GM18519 (cell line): ENCODE results near the gene MFRP.
"Not testable (repeated sequence)": the region's sequence is repeated elsewhere in the genome, so short reads cannot be mapped to it uniquely, and the experiment has no call there.

ENCODE experiments used
- ATAC-seq: cut with Tn5 transposase; IDR thresholded peaks from one replicate; pipeline ENCODE4 v1.9.1; 2021; ENCODE audit warnings: mild to moderate bottlenecking, moderate library complexity; ENCODE audit not compliant: unreplicated experiment, low FRiP score

Gene MFRP

DNA sequence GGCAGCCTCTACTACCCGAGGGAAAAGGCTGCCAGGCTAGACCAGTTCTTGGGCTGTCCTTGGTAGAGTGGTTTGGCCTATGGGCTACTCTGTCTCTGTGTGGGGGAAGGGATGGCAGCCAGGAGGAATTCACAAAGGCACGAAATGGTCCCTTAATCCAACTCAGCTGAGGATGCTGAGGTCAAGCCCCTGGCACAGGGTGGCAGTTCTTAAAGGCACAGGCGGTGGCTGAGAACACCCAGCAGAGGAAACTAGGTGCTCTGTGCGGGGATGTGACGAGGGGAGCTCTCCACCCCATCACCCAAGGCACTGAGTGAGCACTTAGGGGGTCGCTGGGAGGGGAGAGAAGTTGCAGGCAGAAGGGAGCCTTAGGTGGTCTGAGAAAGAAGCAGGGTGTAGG, at the start of gene MFRP:
TSS of gene MFRP (minus strand) at position 101 of the 400 bp plus-strand sequence. CDS start 192 bp downstream, outside the sequence.
- no peak for ATAC-seq

DNA sequence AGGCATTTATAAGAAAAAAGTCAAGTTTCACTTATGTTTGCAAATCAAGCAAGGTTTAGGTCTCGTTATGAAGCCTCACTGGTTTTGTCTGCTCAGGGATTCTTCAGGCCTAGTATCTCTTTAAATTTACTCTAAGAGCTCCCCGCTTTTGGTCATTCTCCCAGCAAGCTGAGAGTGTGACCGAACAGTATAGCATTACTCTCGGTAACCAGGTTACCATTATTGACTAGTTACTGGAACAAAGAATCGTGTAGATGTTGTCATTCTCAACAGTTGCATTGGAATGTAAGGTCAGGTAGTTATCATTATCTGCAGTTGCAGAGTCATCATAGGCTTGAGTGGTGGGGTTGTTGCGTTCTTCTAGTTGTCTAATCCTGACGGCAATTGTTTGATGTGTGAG, 44.8 kb upstream of the MFRP start:
- ATAC-seq, result no peak

DNA sequence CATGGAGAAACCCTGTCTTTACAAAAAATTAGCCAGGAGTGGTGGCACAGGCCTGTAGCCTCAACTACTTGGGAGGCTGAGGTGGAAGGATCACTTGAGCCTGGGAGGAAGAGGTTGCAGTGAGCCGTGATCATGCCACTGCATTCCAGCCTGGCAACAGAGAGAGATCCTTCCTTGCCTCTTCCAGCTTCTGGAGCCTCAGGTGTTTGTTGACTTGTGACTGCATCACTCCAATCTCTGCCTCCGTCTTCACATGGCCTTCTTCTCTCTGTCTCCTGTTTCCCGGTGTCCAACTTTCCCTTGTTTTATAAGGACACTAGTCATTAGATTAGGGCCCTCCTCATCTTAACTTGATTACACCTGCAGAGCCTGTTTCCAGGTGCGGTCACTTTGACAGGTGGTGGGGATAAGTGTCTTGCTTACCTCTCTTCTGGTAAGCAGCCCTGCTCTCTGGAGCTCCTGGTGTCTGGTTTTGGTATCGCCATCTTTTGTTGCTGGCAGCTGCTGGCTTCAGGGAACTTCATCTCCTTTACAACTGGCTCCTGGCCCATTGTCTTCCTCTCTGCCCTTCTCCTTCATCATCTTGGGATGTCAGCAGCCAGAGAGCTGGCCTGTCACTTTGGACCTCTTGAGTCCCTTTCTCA, 43.2 kb upstream of the MFRP start:
- ATAC-seq, result no peak

DNA sequence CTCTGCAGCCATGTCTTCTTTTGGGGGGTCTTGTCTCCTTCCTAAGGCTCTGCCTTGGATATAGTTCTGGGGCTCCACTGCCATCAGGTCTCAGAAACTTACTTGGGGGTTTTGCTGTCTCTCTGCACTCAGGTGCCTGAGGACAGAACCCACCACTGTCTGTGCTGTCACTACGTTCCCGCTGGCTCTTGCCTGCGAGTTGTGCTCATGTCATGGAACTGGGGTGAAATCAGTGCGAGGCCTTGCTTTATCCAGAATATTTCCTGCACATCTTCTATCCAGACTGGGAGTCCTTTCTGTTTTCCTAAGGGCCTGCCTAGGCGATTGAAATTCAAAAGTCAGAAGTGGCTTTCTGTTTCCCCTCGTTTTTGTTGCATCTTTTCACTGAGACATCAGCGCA, 41.6 kb upstream of the MFRP start:
- no peak for ATAC-seq

DNA sequence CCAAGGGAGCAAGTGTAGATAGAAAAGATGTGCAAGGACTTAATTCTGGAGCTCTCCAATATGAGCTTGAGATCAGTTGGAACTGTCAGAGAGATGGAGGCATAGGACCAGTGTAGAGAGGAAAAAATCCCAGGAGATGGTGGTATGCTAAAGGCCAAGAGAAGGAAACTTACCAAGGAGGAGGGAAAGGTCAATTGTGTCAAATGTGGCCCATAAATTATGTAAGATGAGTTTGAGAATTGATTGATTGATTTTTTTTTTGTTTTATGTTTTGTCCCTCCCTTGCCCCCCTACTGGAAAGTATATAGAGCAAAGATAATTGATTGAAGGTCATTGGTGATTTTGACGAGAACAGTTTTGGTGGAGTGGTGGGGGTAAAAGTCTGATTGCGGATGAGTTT, 37.8 kb upstream of the MFRP start:
- no peak for ATAC-seq

DNA sequence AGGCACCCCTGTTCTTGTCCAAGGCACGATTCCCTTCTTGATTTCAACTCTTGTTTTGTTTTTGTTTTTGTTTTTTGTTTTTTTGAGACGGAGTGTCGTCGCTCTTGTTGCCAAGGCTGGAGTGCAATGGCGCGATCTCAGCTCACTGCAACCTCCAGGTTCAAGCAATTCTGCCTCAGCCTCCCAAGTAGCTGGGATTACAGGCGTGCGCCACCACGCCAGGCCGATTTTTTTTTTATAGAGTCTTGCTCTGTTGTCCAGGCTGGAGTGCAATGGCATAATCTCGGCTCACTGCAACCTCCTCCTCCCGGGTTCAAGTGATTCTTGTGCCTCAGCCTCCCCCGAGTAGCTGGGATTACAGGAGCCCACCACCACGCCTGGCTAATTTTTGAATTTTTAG, 36.0 kb upstream of the MFRP start:
- ATAC-seq, result not testable (repeated sequence)

DNA sequence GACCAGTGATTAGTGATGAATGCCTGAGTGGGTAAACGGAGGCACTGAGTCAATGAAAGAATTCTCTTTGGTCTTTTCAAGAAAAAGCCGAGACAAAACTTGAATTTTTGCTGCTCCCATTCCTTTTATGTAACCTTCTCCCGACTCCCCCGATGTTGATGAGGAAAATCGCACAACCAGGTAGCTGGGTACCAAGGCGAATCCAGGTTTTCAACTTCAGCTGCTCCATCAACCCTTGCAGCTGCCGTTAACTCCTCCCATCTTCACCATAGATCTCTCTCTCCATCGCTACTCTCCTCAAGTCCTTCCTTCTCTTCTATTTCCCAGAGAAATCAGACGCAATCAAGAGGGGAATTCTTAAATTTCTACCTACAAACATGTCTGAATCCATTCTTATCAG, 35.6 kb upstream of the MFRP start:
- ATAC-seq, result no peak

DNA sequence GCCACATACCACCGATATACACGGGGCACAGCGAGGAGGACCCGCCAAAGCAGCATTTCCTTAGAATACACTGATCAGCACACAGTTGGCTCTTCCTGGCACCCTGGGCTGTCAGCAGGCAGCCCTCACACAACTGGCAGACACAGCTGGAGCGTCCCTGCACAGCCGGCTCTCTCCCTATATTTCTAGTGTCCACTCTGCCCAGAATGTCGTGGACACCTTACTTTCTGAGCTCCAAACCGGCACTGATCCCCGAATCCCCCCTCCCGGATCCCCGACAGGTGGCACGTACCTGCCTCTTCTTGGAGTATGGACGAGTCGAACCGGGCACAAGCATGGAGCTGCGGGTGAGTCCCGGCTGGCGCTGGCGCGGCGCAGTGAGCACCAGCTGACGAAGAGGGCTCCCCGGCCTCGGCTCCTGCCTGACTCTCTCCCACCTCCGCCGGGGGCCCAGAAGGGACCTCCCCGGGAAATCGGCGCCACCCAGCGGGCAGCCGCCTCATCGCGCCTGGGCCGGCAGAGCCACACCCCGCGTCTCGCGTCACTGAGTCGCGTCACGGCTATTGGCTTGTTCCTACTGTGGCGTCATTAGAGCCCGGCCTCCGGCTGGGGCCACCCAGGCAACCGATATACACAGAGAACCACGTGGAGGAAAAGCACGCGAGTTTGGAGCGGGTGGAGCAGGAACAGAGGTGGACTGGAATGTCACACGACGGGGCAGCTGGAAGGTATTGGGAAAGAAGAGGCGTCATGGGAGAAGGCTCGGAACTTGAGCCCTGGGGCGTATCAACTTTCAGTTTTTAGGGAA, 34.9 kb upstream of the MFRP start, which contains the start of gene USP2:
TSS of gene USP2 (minus strand) at position 510 of the 808 bp plus-strand sequence. CDS start 8,210 bp downstream, outside the sequence.
- ATAC-seq, result peak; percentile 95

DNA sequence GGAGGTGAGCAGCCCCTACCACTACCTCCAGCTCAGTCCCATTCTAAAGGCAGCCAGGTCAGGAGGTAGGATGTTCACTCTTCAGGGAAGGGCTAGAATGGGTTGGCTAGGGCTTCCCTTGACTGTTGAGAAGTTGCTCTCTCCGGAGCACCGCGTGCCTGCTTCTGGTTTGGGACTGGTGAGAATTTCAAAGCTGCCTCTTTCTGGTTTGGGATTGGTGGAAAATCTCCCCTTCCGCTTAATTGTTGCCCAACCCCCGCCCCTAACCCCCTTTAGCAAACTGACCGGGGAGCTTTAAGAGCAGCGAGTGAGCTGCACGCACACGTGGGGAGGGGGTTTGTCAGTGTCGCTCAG, 34.3 kb upstream of the MFRP start:
- no peak for ATAC-seq

DNA sequence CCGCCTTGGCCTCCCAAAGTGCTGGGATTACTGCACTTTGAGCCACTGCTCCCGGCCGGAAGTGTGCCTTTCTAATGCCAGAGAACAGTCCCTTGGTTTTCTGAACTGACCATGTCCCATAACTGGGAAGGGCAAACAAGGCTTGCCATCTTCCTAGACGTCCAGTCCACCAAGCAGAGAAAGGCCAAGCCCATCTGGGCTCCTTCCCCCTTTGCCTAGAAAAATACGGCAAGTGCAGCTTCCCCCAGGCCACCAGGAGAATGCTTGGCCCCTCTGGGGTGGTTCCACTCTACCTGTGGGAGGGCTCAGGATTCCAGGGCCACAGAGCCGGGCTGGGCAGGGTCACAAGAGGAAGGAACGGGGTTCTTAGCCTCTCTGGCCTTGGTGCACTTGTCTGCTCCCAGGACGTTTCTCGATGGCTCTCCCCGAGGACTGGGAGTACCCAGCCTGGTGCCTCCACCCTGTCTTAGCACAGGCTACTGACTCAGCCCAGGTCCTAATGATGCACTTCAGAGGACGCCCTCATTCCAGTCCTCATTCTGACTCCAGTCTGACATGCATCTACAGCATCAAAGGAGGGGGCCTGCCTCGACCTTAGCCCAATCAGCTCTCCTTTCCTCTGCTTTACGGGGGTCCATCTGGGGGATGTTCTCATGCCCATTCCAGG, 33.8 kb upstream of the MFRP start:
- no peak for ATAC-seq

DNA sequence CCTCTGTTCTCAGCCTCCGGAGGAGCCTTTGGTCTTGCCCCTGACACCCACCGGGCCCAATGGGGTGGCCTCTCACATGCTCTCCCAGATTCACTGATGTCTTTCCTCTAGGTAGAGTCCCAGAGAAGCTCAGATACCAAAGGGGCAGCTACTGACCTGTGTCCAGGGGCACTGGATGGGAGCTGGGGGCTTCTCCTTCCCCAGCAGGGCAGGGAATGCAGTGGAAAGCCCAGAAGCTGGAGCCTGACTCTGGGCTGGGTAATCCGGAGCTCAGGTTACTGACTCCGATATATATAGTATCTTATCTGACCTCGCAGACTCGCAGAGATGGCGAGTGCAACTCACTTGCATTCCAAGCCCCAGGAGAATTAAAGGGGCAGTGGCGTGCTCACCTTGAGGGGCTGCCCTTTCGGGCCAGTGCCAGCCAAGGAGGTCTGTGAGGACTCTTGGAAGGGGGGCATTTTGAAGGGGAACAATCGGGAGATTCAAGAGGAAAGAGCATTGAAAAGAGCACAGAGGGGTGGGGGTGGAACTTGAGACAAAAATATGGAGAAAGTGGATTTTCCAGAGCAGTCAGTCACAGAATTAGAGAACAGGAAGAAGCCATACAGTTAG, 32.5 kb upstream of the MFRP start:
- ATAC-seq, result no peak

DNA sequence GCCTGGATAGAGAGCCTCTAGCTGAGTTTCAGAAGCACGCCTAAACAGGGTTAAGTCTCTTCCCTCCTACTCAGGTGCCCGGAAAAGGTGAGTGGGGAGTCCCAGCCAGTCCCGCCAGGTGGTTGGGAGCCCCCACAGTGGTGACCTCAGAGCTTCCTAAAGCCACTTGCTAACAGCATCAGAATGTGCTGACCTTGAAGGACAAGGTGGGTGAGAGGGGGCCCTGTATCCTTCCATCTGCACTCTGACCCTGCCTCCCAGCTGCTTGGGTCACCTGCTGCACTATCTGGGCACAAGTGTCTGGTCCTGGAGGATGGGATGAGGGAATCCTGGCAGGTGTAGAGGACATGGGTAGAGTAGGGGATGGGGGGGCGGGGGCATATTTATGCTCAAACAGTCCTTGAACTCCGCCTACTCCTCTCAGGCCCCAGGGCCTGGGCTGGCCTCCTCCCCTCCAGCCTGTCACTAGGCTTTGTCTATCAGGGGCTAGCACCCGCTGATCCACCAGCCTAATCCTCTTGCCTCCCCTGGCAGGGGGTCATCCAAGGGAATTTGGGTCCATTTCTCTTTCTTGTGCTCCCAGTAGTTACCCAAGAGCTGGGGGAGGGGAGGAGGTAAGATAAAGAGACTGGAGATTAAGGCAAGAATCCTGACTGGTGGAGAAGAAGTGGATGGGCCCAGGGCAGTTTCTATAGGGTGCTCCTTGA, 31.6 kb upstream of the MFRP start:
- ATAC-seq, result no peak

DNA sequence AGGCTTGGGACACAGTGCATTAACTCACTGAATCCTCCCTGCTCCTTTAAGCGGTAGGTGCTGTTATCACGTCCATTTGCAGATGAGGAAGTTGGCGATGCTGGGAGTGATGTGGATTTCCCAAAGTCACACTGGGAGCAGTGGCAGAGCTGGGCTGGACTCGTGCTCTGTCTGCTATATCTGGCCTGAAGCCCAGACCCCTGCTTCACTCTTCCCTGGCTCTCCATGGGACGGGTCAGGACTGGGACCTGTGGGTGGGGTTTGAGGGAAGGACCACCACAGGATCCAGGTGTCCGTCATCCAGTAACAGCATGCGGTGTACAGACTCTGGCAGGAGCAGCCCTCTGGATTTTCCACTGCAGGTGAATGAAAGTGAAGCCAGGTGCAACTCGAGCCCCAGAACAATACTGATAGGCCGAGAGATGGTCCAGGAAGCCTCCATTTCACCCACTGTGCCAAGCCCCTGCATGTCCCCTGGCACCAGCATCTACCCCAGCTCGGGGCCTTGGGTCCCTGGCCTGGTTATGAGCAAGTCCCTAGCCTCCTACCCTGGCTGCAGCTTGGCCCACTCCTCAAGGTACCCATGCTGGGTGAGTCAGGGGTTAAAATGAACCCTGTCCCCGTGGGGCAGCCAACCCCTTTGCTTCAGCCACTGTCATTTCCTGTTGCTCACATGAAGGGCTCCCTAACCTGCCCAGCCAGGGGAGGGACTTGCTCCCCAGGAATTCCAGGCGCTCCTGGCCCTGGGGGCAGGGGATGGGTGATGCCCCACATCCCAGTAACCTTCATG, 30.8 kb upstream of the MFRP start:
- ATAC-seq, result no peak

DNA sequence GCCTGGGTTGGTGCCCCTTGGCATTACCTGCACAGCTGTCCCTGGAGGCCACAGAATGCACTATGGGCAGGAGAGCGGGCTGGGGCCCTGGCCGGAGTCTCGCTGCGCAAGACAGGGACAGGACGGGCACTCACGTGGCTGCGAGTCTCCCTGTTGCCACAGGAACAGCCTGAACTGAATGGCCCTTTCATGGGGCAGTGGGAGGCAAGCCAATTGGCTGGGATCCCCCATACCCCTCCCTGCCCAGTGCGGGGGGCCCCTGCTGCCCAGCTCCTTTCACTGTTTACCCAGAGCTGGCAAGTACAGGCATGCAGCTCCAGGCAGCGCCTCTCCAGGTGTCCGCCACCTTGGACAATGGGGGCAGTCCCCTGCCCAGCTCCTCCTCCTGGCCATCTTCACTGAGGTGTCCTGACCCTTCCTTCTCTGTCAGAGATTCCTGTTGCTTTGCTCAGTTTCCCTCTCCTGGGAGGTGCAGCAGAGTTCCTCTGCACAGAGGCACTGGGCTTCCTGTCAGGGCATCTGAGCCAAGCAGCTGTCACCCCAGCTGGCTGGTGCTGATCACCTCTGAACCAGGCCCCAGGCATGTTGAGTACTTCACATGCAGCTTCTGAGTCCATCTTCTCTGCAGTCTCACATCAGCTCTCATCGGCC, 29.8 kb upstream of the MFRP start:
- ATAC-seq, result no peak

DNA sequence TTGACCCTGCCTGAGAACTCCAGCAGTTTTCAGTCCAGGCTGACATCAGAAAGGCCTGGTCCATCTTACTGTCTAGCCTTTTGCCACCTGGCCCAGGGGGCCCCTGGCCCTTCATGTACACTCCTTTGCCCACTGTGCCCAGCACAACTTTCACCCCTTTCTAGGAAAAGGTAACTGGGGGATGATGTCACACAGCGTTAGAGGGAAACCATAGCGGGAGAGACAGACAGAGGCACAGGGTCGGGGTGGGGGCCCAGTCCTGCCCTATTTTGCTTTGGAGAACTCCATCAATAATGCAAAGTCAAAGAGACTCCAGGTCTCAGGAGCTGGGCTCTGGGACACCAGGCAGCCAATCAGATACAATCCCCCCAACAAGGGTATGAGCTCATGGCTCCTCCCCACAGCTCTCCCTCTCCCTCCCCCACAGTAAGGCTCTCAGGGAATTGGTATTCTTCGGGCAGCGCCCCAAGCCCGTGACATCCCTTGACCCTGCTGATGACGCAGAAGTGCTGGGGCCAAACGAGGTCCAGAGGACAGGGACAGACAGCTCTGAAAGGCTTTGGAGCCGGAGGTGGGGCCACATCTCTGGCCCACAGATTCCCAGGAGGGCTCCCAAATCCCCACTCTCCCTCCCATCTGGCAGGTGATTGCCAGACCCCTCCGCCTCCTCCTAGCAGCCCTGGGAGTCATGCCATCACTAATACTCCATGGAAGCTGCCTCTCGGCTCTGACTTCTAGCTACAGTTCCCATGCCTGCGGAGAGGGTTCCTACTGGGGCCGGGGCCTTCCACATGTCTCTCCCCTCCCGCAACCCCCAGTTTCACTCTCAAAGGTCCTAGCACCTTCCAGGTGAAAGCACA, 29.1 kb upstream of the MFRP start:
- ATAC-seq, result no peak

DNA sequence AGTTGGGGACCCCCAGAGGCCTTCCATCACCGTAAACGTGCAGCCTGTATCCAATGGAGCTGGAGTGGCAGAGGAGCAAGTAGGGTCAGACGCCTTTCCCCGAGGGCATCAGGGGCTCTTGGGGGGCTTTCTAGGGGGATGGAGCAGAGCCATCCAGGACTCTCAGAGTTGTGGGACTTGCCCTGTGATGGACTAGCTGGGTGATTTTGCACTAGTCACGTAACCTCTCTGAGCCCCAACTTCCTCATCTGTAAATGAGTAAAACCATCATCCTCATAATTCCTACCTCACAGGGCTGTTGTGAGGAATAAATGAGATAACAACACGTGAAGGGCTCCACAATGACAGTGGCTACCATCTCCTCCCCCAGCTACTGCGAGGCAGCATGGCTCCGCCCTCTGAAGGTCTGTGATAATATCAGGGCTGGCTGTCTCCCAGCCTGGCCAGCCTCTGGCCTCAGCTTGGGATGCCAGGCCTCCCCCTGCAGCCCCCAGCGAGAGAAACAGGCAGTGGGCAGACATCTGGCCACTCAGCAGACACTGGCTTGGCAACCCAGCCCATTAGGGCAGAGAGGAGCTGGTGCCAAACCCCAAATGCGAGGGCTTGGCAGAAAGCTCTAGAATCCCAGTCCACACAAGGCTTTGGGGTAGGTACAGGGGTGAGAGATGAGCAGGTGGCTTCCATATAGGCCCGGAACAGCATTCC, 28.3 kb upstream of the MFRP start:
- ATAC-seq, result no peak

DNA sequence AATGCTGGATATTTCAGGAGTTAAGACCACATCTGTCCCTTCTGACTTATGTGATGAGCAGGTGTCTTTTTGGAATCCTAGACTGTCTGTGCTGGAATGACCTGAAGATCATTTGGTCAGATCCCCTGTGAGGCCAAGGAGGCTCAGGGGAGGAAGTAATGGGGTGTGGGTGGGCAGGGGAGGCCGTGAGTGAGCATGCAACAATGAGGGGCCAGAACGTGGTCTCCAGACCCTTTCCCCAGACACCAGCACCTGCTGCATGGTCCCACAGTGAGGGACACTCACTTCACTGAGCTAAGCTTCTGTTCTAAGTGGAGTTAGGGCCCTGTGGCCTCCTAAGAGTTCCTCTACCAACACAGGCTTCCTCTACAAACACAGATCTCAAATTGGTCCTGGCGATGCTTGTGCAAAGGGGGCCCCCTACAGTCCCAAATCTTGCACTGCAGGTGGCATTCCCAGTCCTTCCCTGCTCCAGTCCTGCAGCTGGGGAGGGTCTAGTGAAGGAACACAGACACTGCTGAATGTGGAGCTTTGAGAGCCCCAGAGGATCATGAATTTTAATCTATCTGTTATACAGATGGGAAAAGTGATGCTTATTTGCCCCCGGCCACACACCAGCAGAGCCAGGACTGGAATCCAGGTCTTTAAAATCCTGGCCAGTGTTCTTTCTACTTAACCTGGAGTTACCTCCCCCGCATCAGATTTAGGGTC, 27.6 kb upstream of the MFRP start:
- no peak for ATAC-seq
